ENCODE measurements around the gene ANP32E. TPM values are rescaled to one million over a fixed set of nuclear protein-coding genes. Genes with fewer than 3 reads are reported as not detected.
A peak's percentile ranks its signal among the peaks of the same experiment; 100 is the strongest.

The ANP32E gene
- total and polyA plus RNA-seq, 2 of the 13 experiments (the other 11 are each of a cell fraction or from before 2014, with no cell fraction given), result 10.3 to 53.0 TPM

DNA sequence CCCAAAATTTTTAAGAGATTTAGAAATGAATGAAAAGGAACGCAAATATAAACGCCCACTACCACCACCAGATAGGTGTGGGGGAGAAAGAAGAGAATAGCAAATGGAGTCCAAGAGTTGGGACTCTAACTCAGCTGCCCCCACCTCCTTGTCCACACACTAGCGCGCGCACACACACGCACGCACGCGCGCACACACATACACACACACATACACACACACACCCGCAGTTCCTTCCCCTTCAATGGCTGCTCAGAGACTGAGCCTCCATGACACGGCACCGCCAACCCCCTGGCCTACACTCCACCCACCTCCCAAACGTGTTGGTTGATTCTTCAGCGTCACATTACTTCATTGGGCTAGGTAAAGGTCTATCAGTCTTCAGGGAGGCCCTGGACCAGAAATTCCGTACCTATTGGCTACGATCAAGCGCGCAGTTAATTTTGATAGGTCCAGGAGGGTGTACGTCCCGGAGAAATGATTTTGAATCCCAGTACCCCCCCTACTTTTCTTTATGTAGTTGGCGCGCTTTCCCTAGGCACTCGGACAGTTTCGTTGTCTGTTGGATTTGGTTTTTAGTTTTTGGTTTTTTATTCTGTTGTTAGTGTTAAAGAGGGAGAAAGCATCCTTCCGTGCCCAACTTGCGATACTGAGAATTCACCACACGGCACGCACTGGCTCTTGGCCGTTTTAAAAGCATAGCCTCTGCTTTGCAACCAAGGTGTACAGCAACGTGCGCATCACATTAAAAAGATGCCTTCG is at the start of gene ANP32E (continued):
- TF ChIP-seq, protein P1, sequence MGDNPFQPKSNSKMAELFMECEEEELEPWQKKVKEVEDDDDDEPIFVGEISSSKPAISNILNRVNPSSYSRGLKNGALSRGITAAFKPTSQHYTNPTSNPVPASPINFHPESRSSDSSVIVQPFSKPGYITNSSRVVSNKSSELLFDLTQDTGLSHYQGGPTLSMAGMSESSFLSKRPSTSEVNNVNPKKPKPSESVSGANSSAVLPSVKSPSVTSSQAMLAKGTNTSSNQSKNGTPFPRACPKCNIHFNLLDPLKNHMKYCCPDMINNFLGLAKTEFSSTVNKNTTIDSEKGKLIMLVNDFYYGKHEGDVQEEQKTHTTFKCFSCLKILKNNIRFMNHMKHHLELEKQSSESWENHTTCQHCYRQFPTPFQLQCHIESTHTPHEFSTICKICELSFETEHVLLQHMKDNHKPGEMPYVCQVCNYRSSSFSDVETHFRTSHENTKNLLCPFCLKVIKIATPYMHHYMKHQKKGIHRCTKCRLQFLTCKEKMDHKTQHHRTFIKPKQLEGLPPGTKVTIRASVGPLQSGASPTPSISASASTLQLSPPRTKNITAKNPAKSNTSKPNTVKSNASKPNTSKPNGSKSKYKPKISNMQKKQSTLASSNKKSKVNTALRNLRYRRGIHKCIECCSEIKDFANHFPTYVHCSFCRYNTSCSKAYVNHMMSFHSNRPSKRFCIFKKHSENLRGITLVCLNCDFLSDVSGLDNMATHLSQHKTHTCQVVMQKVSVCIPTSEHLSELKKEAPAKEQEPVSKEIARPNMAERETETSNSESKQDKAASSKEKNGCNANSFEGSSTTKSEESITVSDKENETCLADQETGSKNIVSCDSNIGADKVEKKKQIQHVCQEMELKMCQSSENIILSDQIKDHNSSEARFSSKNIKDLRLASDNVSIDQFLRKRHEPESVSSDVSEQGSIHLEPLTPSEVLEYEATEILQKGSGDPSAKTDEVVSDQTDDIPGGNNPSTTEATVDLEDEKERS (CRISPR knock-in tag; IDR thresholded peaks at IDR 0.05), result peak; percentile 67; the same call in 1 of the 2 replicates
- peak; percentile 40; the same call in 1 of the 2 replicates for TF ChIP-seq SOX13 (IDR thresholded peaks at IDR 0.05)
- peak in 1 of 2 experiments; percentile 36; a peak in 1 of 4 replicates for TF ChIP-seq SOX13 (CRISPR knock-in tag; conservative IDR thresholded peaks at IDR 0.05 in 1 of 2, IDR thresholded peaks at IDR 0.05 in 1 of 2)
- TF ChIP-seq ESRRA (CRISPR knock-in tag; IDR thresholded peaks at IDR 0.05; ENCODE audit: low read depth), result no peak
- TF ChIP-seq MIER2 (CRISPR knock-in tag; IDR thresholded peaks at IDR 0.05), result no peak
- TF ChIP-seq MEIS2 (CRISPR knock-in tag; IDR thresholded peaks at IDR 0.05), result peak; percentile 70; the same call in 1 of the 2 replicates
- TF ChIP-seq, protein P2, sequence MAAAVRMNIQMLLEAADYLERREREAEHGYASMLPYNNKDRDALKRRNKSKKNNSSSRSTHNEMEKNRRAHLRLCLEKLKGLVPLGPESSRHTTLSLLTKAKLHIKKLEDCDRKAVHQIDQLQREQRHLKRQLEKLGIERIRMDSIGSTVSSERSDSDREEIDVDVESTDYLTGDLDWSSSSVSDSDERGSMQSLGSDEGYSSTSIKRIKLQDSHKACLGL (CRISPR knock-in tag; IDR thresholded peaks at IDR 0.05), result no peak; the same call in 1 of the 2 replicates
- no peak for TF ChIP-seq ARID2 (CRISPR knock-in tag; IDR thresholded peaks at IDR 0.05; ENCODE audit: borderline replicate concordance)
- no peak for TF ChIP-seq SNAPC2 (CRISPR knock-in tag; IDR thresholded peaks at IDR 0.05)
- TF ChIP-seq ZNF674 (CRISPR knock-in tag; IDR thresholded peaks at IDR 0.05; ENCODE audit: low read depth), result no peak
- TF ChIP-seq, protein P3, sequence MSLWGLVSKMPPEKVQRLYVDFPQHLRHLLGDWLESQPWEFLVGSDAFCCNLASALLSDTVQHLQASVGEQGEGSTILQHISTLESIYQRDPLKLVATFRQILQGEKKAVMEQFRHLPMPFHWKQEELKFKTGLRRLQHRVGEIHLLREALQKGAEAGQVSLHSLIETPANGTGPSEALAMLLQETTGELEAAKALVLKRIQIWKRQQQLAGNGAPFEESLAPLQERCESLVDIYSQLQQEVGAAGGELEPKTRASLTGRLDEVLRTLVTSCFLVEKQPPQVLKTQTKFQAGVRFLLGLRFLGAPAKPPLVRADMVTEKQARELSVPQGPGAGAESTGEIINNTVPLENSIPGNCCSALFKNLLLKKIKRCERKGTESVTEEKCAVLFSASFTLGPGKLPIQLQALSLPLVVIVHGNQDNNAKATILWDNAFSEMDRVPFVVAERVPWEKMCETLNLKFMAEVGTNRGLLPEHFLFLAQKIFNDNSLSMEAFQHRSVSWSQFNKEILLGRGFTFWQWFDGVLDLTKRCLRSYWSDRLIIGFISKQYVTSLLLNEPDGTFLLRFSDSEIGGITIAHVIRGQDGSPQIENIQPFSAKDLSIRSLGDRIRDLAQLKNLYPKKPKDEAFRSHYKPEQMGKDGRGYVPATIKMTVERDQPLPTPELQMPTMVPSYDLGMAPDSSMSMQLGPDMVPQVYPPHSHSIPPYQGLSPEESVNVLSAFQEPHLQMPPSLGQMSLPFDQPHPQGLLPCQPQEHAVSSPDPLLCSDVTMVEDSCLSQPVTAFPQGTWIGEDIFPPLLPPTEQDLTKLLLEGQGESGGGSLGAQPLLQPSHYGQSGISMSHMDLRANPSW (CRISPR knock-in tag; IDR thresholded peaks at IDR 0.05; ENCODE audit: borderline replicate concordance), result peak; percentile 66; the same call in 1 of the 2 replicates
- TF ChIP-seq HNRNPUL1 (IDR thresholded peaks at IDR 0.05; ENCODE audit: low read depth, low read length), result no peak
- TF ChIP-seq, protein P4, sequence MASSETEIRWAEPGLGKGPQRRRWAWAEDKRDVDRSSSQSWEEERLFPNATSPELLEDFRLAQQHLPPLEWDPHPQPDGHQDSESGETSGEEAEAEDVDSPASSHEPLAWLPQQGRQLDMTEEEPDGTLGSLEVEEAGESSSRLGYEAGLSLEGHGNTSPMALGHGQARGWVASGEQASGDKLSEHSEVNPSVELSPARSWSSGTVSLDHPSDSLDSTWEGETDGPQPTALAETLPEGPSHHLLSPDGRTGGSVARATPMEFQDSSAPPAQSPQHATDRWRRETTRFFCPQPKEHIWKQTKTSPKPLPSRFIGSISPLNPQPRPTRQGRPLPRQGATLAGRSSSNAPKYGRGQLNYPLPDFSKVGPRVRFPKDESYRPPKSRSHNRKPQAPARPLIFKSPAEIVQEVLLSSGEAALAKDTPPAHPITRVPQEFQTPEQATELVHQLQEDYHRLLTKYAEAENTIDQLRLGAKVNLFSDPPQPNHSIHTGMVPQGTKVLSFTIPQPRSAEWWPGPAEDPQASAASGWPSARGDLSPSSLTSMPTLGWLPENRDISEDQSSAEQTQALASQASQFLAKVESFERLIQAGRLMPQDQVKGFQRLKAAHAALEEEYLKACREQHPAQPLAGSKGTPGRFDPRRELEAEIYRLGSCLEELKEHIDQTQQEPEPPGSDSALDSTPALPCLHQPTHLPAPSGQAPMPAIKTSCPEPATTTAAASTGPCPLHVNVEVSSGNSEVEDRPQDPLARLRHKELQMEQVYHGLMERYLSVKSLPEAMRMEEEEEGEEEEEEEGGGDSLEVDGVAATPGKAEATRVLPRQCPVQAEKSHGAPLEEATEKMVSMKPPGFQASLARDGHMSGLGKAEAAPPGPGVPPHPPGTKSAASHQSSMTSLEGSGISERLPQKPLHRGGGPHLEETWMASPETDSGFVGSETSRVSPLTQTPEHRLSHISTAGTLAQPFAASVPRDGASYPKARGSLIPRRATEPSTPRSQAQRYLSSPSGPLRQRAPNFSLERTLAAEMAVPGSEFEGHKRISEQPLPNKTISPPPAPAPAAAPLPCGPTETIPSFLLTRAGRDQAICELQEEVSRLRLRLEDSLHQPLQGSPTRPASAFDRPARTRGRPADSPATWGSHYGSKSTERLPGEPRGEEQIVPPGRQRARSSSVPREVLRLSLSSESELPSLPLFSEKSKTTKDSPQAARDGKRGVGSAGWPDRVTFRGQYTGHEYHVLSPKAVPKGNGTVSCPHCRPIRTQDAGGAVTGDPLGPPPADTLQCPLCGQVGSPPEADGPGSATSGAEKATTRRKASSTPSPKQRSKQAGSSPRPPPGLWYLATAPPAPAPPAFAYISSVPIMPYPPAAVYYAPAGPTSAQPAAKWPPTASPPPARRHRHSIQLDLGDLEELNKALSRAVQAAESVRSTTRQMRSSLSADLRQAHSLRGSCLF (CRISPR knock-in tag; IDR thresholded peaks at IDR 0.05; ENCODE audit: borderline replicate concordance), result 0 out of 2 replicates have a peak, but pooled peaks have one; percentile 49
- peak; percentile 70 for TF ChIP-seq GATAD1 (CRISPR knock-in tag; IDR thresholded peaks at IDR 0.05)
- peak; percentile 91 for TF ChIP-seq BORCS8-MEF2B (CRISPR knock-in tag; IDR thresholded peaks at IDR 0.05)
- TF ChIP-seq ZNF775 (CRISPR knock-in tag; IDR thresholded peaks at IDR 0.05; ENCODE audit: borderline replicate concordance), result no peak
- TF ChIP-seq POLR2A (IDR thresholded peaks at IDR 0.05; ENCODE audit: insufficient read depth in 1 of 2, low read depth in 2 of 2, low read length in 2 of 2), result peak; percentile 93 to 96
- no peak for TF ChIP-seq ZNF180 (CRISPR knock-in tag; IDR thresholded peaks at IDR 0.05; ENCODE audit: borderline replicate concordance, low read depth)
